ENCODE measurements around the gene TLL1. TPM values are rescaled to one million over a fixed set of nuclear protein-coding genes. Genes with fewer than 3 reads are reported as not detected.

Gene TLL1
- polyA plus RNA-seq, 1 of the 3 experiments (the other 2 are of a cell fraction): 0.07 TPM

GRCh38 chr4:165866019-165866650 is 6.9 kb upstream of the TLL1 start:
- no peak for DNase-seq
- POLR2A ChIA-PET: no interaction called here
- H3K4me3 ChIP-seq (ENCODE audit: low read depth in 2 of 2, low read length in 1 of 2): no peak overlapping the region
- no peaks in the 10 kb centered on the region for H4K20me1 ChIP-seq (ENCODE audit: insufficient read depth)
- peaks cover 11% of the 10 kb centered on the region; the same call in 1 of the 2 replicates for H3K27me3 ChIP-seq (ENCODE audit: insufficient read depth)
- no peak overlapping the region for H3K27ac ChIP-seq (ENCODE audit: low read depth in 2 of 2, low read length in 1 of 2)
- TF ChIP-seq TAF1 (IDR thresholded peaks at IDR 0.05; ENCODE audit: borderline replicate concordance, low read depth, low read length) (no peak), EZH2phosphoT487 (IDR thresholded peaks at IDR 0.05; ENCODE audit: borderline replicate concordance, low read depth) (no peak), SMC3 (IDR thresholded peaks at IDR 0.05; ENCODE audit: low read depth, low read length) (no peak), ELF1 (IDR thresholded peaks at IDR 0.05) (no peak), ZBTB33 (IDR thresholded peaks at IDR 0.05; ENCODE audit: borderline replicate concordance, low read depth) (no peak), NFIC (IDR thresholded peaks at IDR 0.05; ENCODE audit: borderline replicate concordance) (no peak), RAD21 (IDR thresholded peaks at IDR 0.05; ENCODE audit: low read length) (no peak), RXRA (IDR thresholded peaks at IDR 0.05; ENCODE audit: borderline replicate concordance, low read depth) (no peak), CHD2 (IDR thresholded peaks at IDR 0.05; ENCODE audit: low read length, partially characterized antibody) (no peak), NRF1 (IDR thresholded peaks at IDR 0.05; ENCODE audit: low read depth, low read length) (no peak), RCOR1 (IDR thresholded peaks at IDR 0.05; ENCODE audit: low read length) (no peak)
- TF ChIP-seq, protein P1, sequence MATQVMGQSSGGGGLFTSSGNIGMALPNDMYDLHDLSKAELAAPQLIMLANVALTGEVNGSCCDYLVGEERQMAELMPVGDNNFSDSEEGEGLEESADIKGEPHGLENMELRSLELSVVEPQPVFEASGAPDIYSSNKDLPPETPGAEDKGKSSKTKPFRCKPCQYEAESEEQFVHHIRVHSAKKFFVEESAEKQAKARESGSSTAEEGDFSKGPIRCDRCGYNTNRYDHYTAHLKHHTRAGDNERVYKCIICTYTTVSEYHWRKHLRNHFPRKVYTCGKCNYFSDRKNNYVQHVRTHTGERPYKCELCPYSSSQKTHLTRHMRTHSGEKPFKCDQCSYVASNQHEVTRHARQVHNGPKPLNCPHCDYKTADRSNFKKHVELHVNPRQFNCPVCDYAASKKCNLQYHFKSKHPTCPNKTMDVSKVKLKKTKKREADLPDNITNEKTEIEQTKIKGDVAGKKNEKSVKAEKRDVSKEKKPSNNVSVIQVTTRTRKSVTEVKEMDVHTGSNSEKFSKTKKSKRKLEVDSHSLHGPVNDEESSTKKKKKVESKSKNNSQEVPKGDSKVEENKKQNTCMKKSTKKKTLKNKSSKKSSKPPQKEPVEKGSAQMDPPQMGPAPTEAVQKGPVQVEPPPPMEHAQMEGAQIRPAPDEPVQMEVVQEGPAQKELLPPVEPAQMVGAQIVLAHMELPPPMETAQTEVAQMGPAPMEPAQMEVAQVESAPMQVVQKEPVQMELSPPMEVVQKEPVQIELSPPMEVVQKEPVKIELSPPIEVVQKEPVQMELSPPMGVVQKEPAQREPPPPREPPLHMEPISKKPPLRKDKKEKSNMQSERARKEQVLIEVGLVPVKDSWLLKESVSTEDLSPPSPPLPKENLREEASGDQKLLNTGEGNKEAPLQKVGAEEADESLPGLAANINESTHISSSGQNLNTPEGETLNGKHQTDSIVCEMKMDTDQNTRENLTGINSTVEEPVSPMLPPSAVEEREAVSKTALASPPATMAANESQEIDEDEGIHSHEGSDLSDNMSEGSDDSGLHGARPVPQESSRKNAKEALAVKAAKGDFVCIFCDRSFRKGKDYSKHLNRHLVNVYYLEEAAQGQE (IDR thresholded peaks at IDR 0.05; ENCODE audit: low read depth, low read length): no peak
- TF ChIP-seq, protein P2, sequence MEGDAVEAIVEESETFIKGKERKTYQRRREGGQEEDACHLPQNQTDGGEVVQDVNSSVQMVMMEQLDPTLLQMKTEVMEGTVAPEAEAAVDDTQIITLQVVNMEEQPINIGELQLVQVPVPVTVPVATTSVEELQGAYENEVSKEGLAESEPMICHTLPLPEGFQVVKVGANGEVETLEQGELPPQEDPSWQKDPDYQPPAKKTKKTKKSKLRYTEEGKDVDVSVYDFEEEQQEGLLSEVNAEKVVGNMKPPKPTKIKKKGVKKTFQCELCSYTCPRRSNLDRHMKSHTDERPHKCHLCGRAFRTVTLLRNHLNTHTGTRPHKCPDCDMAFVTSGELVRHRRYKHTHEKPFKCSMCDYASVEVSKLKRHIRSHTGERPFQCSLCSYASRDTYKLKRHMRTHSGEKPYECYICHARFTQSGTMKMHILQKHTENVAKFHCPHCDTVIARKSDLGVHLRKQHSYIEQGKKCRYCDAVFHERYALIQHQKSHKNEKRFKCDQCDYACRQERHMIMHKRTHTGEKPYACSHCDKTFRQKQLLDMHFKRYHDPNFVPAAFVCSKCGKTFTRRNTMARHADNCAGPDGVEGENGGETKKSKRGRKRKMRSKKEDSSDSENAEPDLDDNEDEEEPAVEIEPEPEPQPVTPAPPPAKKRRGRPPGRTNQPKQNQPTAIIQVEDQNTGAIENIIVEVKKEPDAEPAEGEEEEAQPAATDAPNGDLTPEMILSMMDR (IDR thresholded peaks at IDR 0.05): no peak
- TF ChIP-seq, protein P3, sequence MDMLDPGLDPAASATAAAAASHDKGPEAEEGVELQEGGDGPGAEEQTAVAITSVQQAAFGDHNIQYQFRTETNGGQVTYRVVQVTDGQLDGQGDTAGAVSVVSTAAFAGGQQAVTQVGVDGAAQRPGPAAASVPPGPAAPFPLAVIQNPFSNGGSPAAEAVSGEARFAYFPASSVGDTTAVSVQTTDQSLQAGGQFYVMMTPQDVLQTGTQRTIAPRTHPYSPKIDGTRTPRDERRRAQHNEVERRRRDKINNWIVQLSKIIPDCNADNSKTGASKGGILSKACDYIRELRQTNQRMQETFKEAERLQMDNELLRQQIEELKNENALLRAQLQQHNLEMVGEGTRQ (IDR thresholded peaks at IDR 0.05; ENCODE audit: borderline replicate concordance, low read depth, low read length): no peak
- TF ChIP-seq, protein P4, sequence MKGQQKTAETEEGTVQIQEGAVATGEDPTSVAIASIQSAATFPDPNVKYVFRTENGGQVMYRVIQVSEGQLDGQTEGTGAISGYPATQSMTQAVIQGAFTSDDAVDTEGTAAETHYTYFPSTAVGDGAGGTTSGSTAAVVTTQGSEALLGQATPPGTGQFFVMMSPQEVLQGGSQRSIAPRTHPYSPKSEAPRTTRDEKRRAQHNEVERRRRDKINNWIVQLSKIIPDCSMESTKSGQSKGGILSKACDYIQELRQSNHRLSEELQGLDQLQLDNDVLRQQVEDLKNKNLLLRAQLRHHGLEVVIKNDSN (IDR thresholded peaks at IDR 0.05; ENCODE audit: borderline replicate concordance, low read depth): no peak
- H3K9me2 ChIP-seq: no peaks in the 10 kb centered on the region
- no peaks in the 10 kb centered on the region for H3K36me3 ChIP-seq (replicated peaks in 1 of 2; ENCODE audit: control insufficient read depth in 1 of 2, insufficient read depth in 2 of 2, low read length in 1 of 2)
- H3K4me2 ChIP-seq: no peak overlapping the region
- CTCF ChIA-PET: no interaction called here
- no peaks in the 10 kb centered on the region for H3K79me2 ChIP-seq (ENCODE audit: insufficient read depth)
- no peaks in the 10 kb centered on the region; a peak in 1 of 4 replicates for H3K4me1 ChIP-seq (ENCODE audit: control insufficient read depth in 1 of 2, insufficient read depth in 2 of 2, low read depth in 1 of 2, low read length in 1 of 2)
- H2AFZ ChIP-seq (ENCODE audit: low read depth): no peak overlapping the region
- 39% methylated on average over 7 of the region's 7 CpGs for WGBS (ENCODE audit: low lambda C conversion rate)
- no peak overlapping the region for H3K9ac ChIP-seq
- H3F3A ChIP-seq (replicated peaks; ENCODE audit: insufficient read depth): no peaks in the 10 kb centered on the region
- H3K9me3 ChIP-seq: no peaks in the 10 kb centered on the region

All from SK-N-SH (cell line).